GM12872 (cell line): ENCODE measurements around the gene MMP10.

Experiments used
- CTCF ChIP-seq: IDR thresholded peaks from 3 replicates; pipeline ENCODE4 v1.5.1; 2011; ENCODE audit warnings: low read depth, mild to moderate bottlenecking, low read length, moderate library complexity; ENCODE audit not compliant: insufficient read depth

MMP10 gene

GRCh38 chr11:102794382-102794781 lies 14.0 kb upstream of the MMP10 start:
- TF ChIP-seq CTCF = peak; percentile 66

DNA sequence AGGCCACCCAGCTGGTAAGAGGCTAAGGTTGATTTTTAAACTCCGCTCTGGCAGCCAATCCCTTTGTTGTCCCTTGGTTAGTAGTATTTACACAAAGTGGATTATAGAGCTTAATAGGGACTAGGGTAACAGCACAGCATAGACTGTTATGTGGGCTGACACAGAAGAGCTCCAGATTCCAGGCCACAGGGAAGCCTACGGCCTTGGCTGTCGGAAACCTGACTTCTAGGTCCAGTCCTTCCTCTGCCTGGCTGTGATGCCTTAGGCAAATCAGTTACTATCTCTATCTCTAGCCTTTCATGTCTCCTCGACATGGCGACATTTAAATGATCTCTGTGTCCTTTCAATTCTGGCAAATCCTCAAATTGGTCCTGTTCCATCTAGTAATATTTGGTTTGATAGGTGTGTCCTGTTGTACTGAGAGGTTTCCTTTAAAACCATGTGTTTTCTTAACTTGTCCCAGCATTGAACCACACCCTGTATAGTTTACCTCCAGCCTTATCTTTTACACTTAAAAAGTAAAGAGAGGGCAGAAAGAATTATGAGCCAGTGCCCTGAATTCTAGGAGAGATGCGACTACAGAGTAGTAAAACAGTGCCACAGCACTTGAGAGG lies 13.4 kb upstream of the MMP10 start:
- TF ChIP-seq CTCF = no peak

DNA sequence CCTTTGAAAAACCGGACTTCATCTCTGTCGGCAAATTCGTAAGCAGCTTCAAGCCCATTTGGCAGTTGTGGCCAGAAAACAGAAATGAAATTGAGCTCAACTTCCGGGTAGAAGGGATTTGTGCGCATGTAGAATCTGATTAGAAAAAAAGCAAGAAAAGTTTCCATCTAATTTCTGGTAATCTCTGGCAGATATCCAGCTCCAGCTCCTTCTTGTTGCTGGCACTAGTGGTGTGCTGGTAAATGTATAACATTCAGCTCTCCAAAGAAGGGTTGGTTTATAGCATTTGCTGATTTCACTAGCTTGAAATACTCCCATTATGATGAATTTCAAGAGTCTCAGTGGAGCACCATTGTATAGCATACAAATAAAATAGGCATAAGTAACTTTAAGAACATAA lies 12.2 kb upstream of the MMP10 start:
- no peak for TF ChIP-seq CTCF

GRCh38 chr11:102791271-102792036 lies 11.0 kb upstream of the MMP10 start:
- no peak for TF ChIP-seq CTCF

- TF ChIP-seq CTCF = no peak
Measured at GRCh38 chr11:102788334-102788995, 8.0 kb upstream of the MMP10 start.

DNA sequence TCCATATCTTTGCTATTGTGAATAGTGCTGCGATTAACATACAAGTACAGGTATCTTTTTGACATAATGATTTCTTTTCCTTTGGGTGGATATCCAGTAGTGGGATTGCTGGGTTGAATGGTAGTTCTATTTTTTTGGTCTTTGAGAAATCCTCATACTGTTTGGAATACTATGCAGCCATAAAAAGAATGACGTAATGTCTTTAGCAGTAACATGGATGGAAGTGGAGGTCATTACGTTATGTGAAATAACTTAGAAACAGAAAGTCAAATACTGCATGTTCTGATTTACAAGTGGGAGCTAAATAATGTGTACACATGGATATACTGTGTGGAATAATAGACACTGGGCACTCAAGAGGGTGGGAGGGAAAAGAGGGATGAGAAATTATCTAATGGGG lies 4.0 kb upstream of the MMP10 start:
- no peak for TF ChIP-seq CTCF

GRCh38 chr11:102783720-102784119 lies 3.3 kb upstream of the MMP10 start:
- TF ChIP-seq CTCF = no peak
